H1 (cell line): ENCODE data around the gene LUZP1. TPM values are rescaled to one million over a fixed set of nuclear protein-coding genes. Genes with fewer than 3 reads are reported as not detected.

ENCODE experiments used
- CTCF ChIA-PET: fragments of 300-600 bp; sonication (Branson Sonifier 250); formaldehyde crosslinking; loops from one replicate; lab custom pipeline; 2021; ENCODE audit not compliant: partially characterized antibody; lab: Charles Lee
- POLR2A ChIA-PET: fragments of 300-600 bp; sonication (Branson Sonifier 250); formaldehyde crosslinking; loops from one replicate; lab custom pipeline; 2021; ENCODE audit warnings: inconsistent platforms; ENCODE audit not compliant: partially characterized antibody; lab: Charles Lee
- DNase-seq, 2 experiments: peaks; one replicate each; pipeline versions ENCODE4 v3.0.0 to v3.0.0-alpha.2; 2010 to 2022; ENCODE audit warnings: low spot score in 2 of 2, low read depth in 1 of 2, mixed read lengths in 1 of 2
- FAIRE-seq: peaks from 2 replicates; lab custom pipeline; 2011; peaks lifted over from hg19 to GRCh38; lab: Jason Lieb, UNC
- H2AFZ ChIP-seq: 2 replicates; pipeline ENCODE4 v1.8.1; 2012; ENCODE audit warnings: low read length, inconsistent platforms
- H2AK5ac ChIP-seq: 2 replicates; pipeline ENCODE4 v1.6.1; 2013; ENCODE audit warnings: low read depth, low read length
- H2BK120ac ChIP-seq: replicated peaks from 2 replicates; pipeline ENCODE3; 2013; ENCODE audit warnings: low read depth, low read length, inconsistent platforms
- H2BK12ac ChIP-seq: 2 replicates; pipeline ENCODE4 v1.6.1; 2013; ENCODE audit warnings: low read depth, low read length
- H2BK15ac ChIP-seq: 2 replicates; pipeline ENCODE4 v1.6.1; 2013; ENCODE audit warnings: low read length
- H2BK20ac ChIP-seq: 2 replicates; pipeline ENCODE4 v1.6.1; 2013; ENCODE audit warnings: low read length
- H2BK5ac ChIP-seq: 2 replicates; pipeline ENCODE4 v1.6.1; 2013; ENCODE audit warnings: low read depth, low read length
- H3K14ac ChIP-seq: 2 replicates; pipeline ENCODE4 v1.6.1; 2013; ENCODE audit warnings: inconsistent platforms; ENCODE audit not compliant: insufficient read length
- H3K18ac ChIP-seq: 2 replicates; pipeline ENCODE4 v1.6.1; 2013; ENCODE audit warnings: low read length; ENCODE audit errors: extremely low read depth
- H3K23ac ChIP-seq: 2 replicates; pipeline ENCODE4 v1.6.1; 2013; ENCODE audit warnings: inconsistent platforms; ENCODE audit not compliant: insufficient read length
- H3K23me2 ChIP-seq: 2 replicates; pipeline ENCODE4 v1.6.1; 2013; ENCODE audit warnings: low read depth, low read length
- H3K27ac ChIP-seq: 2 replicates; pipeline ENCODE4 v1.6.1; 2011; ENCODE audit warnings: low read depth, low read length, inconsistent platforms
- H3K27me3 ChIP-seq, 4 experiments: replicated peaks in 1 of 4; 1 replicate in 1 of 4; 2 replicates in 3 of 4; pipeline versions ENCODE4 v1.6.1 to v1.8.1; 2011 to 2013; ENCODE audit warnings: low read length in 3 of 4, mild to moderate bottlenecking in 3 of 4, inconsistent platforms in 2 of 4, mixed read lengths in 2 of 4, moderate library complexity in 1 of 4; ENCODE audit not compliant: control insufficient read depth in 3 of 4, insufficient read depth in 3 of 4; ENCODE audit errors: extremely low read depth in 1 of 4
- H3K36me3 ChIP-seq, 4 experiments: 2 replicates each; pipeline versions ENCODE4 v1.6.1 to v1.8.1; 2011 to 2013; ENCODE audit warnings: mild to moderate bottlenecking in 4 of 4, low read length in 3 of 4, moderate library complexity in 2 of 4, control low read depth in 1 of 4, inconsistent platforms in 1 of 4; ENCODE audit not compliant: insufficient read depth in 4 of 4, control insufficient read depth in 2 of 4
- H3K4ac ChIP-seq: replicated peaks from 2 replicates; pipeline ENCODE3; 2013; ENCODE audit warnings: low read length, low read depth, mixed read lengths, inconsistent platforms; ENCODE audit not compliant: insufficient read length
- H3K4me1 ChIP-seq, 4 experiments: replicated peaks in 1 of 4; 1 replicate in 1 of 4; 2 replicates in 3 of 4; pipeline versions ENCODE4 v1.6.1 to v1.8.1; 2011 to 2013; ENCODE audit warnings: low read length in 3 of 4, inconsistent platforms in 2 of 4, mixed read lengths in 1 of 4; ENCODE audit not compliant: insufficient read depth in 4 of 4, control insufficient read depth in 3 of 4
- H3K4me2 ChIP-seq, 2 experiments: 2 replicates each; pipeline versions ENCODE4 v1.6.1 to v1.8.1; 2011 to 2013; ENCODE audit warnings: low read depth in 2 of 2, low read length in 2 of 2, control low read depth in 1 of 2, inconsistent platforms in 1 of 2, mild to moderate bottlenecking in 1 of 2; ENCODE audit not compliant: insufficient read depth in 1 of 2
- H3K4me3 ChIP-seq, 4 experiments: fragments of 200-600, 300-600 bp in 1 of 4; sonication (generic), shearing (Covaris generic), sonication (Bioruptor Twin) in 1 of 4; 2 replicates each; pipeline versions ENCODE4 v1.5.1 to v1.8.1; 2011 to 2016; ENCODE audit warnings: low read length in 4 of 4, low read depth in 3 of 4, control low read depth in 2 of 4, inconsistent platforms in 2 of 4, mild to moderate bottlenecking in 2 of 4, mixed read lengths in 1 of 4, moderate library complexity in 1 of 4; ENCODE audit not compliant: insufficient read depth in 2 of 4; ENCODE audit errors: extremely low read depth in 1 of 4
- H3K56ac ChIP-seq: replicated peaks from 2 replicates; pipeline ENCODE3; 2013; ENCODE audit warnings: low read depth, mild to moderate bottlenecking, mixed read lengths, low read length, inconsistent platforms; ENCODE audit not compliant: insufficient read length
- H3K79me1 ChIP-seq: 2 replicates; pipeline ENCODE4 v1.6.1; 2013; ENCODE audit warnings: low read depth, low read length, control low read depth
- H3K79me2 ChIP-seq, 2 experiments: 2 replicates each; pipeline versions ENCODE4 v1.6.1 to v1.8.1; 2012 to 2013; ENCODE audit warnings: low read length in 2 of 2, mild to moderate bottlenecking in 2 of 2, inconsistent platforms in 1 of 2; ENCODE audit not compliant: insufficient read depth in 2 of 2, control insufficient read depth in 1 of 2
- H3K9ac ChIP-seq, 4 experiments: replicated peaks in 1 of 4; 1 replicate in 1 of 4; 2 replicates in 3 of 4; pipeline versions ENCODE4 v1.6.1 to v1.8.1; 2011 to 2013; ENCODE audit warnings: low read depth in 3 of 4, low read length in 3 of 4, control low read depth in 2 of 4, mild to moderate bottlenecking in 2 of 4, moderate library complexity in 2 of 4, inconsistent platforms in 1 of 4; ENCODE audit errors: extremely low read depth in 1 of 4
- H3K9me3 ChIP-seq, 2 experiments: 2 replicates each; pipeline versions ENCODE4 v1.6.1 to v1.8.1; 2012 to 2013; ENCODE audit warnings: mild to moderate bottlenecking in 2 of 2, moderate library complexity in 2 of 2, control low read depth in 1 of 2, inconsistent platforms in 1 of 2, low read depth in 1 of 2, low read length in 1 of 2, mixed read lengths in 1 of 2; ENCODE audit not compliant: insufficient read depth in 2 of 2
- H4K20me1 ChIP-seq, 2 experiments: replicated peaks in 1 of 2; 2 replicates each; pipeline versions ENCODE3 to v1.8.1; 2011 to 2013; ENCODE audit warnings: inconsistent platforms in 2 of 2, low read length in 2 of 2, mild to moderate bottlenecking in 1 of 2; ENCODE audit not compliant: insufficient read depth in 2 of 2, control insufficient read depth in 1 of 2
- H4K5ac ChIP-seq: 2 replicates; pipeline ENCODE4 v1.6.1; 2013; ENCODE audit warnings: low read length, low read depth, mixed read lengths, inconsistent platforms; ENCODE audit not compliant: insufficient read length
- H4K8ac ChIP-seq: 2 replicates; pipeline ENCODE4 v1.8.0; 2013; ENCODE audit warnings: mild to moderate bottlenecking, moderate library complexity, low read length, inconsistent platforms; ENCODE audit not compliant: insufficient read depth; ENCODE audit errors: extremely low read depth
- H4K91ac ChIP-seq: replicated peaks from 2 replicates; pipeline ENCODE3; 2013; ENCODE audit warnings: low read length, mixed read lengths, inconsistent platforms; ENCODE audit not compliant: insufficient read length
- CEBPB ChIP-seq: IDR thresholded peaks from 2 replicates; pipeline ENCODE4 v1.6.1; 2012; ENCODE audit warnings: low read depth, low read length
- CHD1 ChIP-seq: IDR thresholded peaks from 2 replicates; pipeline ENCODE4 v1.6.1; 2012; ENCODE audit warnings: low read depth, low read length, improper control_type of control experiment
- HDAC6 ChIP-seq: IDR thresholded peaks from one replicate; pipeline ENCODE4 v1.7.1; 2012; ENCODE audit warnings: low read depth, mild to moderate bottlenecking, inconsistent platforms, low read length, moderate library complexity
- JUN ChIP-seq: IDR thresholded peaks from 2 replicates; pipeline ENCODE4 v1.6.1; 2011; ENCODE audit warnings: low read depth, mild to moderate bottlenecking, improper control_type of control experiment, low read length
- JUND ChIP-seq: IDR thresholded peaks from 2 replicates; pipeline ENCODE4 v1.6.1; 2011; ENCODE audit warnings: mild to moderate bottlenecking, improper control_type of control experiment, low read length
- KDM1A ChIP-seq: fragments of 200-600, 300-600 bp; sonication (generic); IDR thresholded peaks from 2 replicates; pipeline ENCODE4 v1.7.1; 2016; ENCODE audit warnings: mild to moderate bottlenecking, low read length, borderline replicate concordance
- RBBP5 ChIP-seq: IDR thresholded peaks from 2 replicates; pipeline ENCODE4 v1.7.1; 2012; ENCODE audit warnings: low read depth, mild to moderate bottlenecking, inconsistent platforms, low read length, moderate library complexity, borderline replicate concordance
- WGBS, 2 experiments: shearing (Covaris generic) in 1 of 2; methylation state at CpG; one replicate each; pipeline versions ENCODE4 v1.1.6 to v1.1.7; 2013 to 2015; ENCODE audit warnings: low lambda C conversion rate in 2 of 2, mixed read lengths in 2 of 2, inconsistent platforms in 1 of 2, low coverage in 1 of 2, missing lambda C conversion rate in 1 of 2; ENCODE audit not compliant: insufficient replicate concordance in 2 of 2, insufficient coverage in 1 of 2, insufficient read length in 1 of 2; ENCODE audit errors: extremely low coverage in 1 of 2, missing lambda C conversion rate in 1 of 2; 5-methylcytosine and 5-hydroxymethylcytosine counted together
- polyA plus RNA-seq, 7 experiments: library from polyadenylated mRNA; depleted of rRNA in 3 of 7; stranded (reverse) in 5 of 7; unstranded in 2 of 7; fragments of >200 nt in 5 of 7; fragments of 200-250 nt in 2 of 7; gene quantifications; 1 replicate in 5 of 7; 2 replicates in 1 of 7; 4 replicates in 1 of 7; pipeline versions ENCODE4 v1.2.1 to v1.2.3, GENCODE V29; 2011 to 2013; ENCODE audit warnings: missing spikeins in 2 of 7, mixed read lengths in 2 of 7
- total RNA-seq: library from RNA; stranded (reverse); fragmentation: NEBNext Ultra II Directional; extraction: Animal tissue kit (Norgen Biotek cat#: 25700); gene quantifications from 2 replicates; pipeline ENCODE4 v1.2.1, GENCODE V29; 2021
- TF ChIP-seq, protein P1 (sequence below): IDR thresholded peaks from 2 replicates; pipeline ENCODE4 v1.6.1; 2011; ENCODE audit warnings: low read depth, mild to moderate bottlenecking, low read length; ENCODE audit not compliant: insufficient read depth

Gene LUZP1
- total and polyA plus RNA-seq, 2 of the 8 experiments (the other 6 are each of a cell fraction or from before 2014, with no cell fraction given) = 14.0 to 60.5 TPM

DNA sequence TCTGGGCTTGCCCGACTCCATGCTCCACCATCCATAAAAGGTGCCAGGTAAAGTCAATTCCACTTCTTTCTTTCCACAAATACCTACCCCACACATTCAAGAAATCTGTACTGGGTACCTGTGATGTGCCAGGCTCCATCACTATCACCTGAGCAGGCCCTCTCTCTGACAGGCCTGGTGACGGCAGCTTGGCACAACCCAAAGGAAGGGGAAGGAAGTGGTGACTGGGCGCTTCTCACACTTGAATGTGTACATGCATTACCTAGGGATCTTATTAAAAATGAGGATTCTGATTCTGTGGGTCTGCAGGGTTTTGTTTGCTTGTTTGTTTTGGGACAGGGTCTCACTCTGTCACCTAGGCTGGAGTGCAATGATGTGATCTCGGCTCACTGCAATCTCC, 41.1 kb upstream of the LUZP1 start:
- Histone ChIP-seq H2BK5ac (no peak overlapping the region), H3K9ac (no peak overlapping the region), H4K20me1 (peaks cover 0 to 2% of the 10 kb centered on the region in 2 experiments), H3K79me2 (peaks cover 0 to 2% of the 10 kb centered on the region in 2 experiments; a peak in 1 of 4 replicates), H2BK20ac (no peak overlapping the region), H3K18ac (no peak overlapping the region), H3K56ac (no peak overlapping the region), H3K4me1 (peaks cover 0 to 2% (median 0%) of the 10 kb centered on the region in 4 experiments; a peak in 1 of 7 replicates), H3K23ac (no peak overlapping the region), H3K36me3 (peaks cover 0 to 3% (median 3%) of the 10 kb centered on the region in 4 experiments; a peak in 2 of 8 replicates), H2AFZ (no peak overlapping the region), H3K4ac (no peak overlapping the region), H3K4me3 (no peak overlapping the region), H4K8ac (no peak overlapping the region), H3K79me1 (no peaks in the 10 kb centered on the region), H3K14ac (no peak overlapping the region), H2AK5ac (no peak overlapping the region), H3K23me2 (no peaks in the 10 kb centered on the region), H2BK15ac (no peak overlapping the region), H4K5ac (no peak overlapping the region), H2BK120ac (no peak overlapping the region), H4K91ac (no peak overlapping the region), H3K27ac (no peak overlapping the region), H3K27me3 (no peaks in the 10 kb centered on the region), H3K9me3 (no peaks in the 10 kb centered on the region), H3K4me2 (no peak overlapping the region), H2BK12ac (no peak overlapping the region)
- ChIA-PET POLR2A (interaction anchor here (1.7 kb wide), 1 partner anchor 42 kb away, joined by 4 read pairs; no protein-coding TSS in a partner anchor), CTCF (interaction anchor here (0.7 to 6.3 kb wide), 13 partner anchors 11 to 138 kb away, joined by 3 to 30 read pairs (median 5); no protein-coding TSS in a partner anchor)
- FAIRE-seq (no peak), DNase-seq (no peak)
- TF ChIP-seq CEBPB (no peak), CHD1 (no peak), JUND (no peak), HDAC6 (no peak), RBBP5 (no peak), JUN (no peak), KDM1A (no peak)
- TF ChIP-seq, protein P1, sequence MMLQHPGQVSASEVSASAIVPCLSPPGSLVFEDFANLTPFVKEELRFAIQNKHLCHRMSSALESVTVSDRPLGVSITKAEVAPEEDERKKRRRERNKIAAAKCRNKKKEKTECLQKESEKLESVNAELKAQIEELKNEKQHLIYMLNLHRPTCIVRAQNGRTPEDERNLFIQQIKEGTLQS = no peak
- 93% methylated on average over 3 of the region's 4 CpGs; no CpG with 5 or more reads in 1 of the 2 experiments for WGBS, 2 experiments
